Nephron (organoid): ENCODE data around the gene NAA16.

Experiments
- H3K27ac Mint-ChIP-seq, 3 experiments: 2 replicates each; pipeline ENCODE4 v1.8.0; 2020; ENCODE audit warnings: mixed read lengths in 3 of 3, mild to moderate bottlenecking in 2 of 3, moderate library complexity in 1 of 3
- H3K27me3 Mint-ChIP-seq: 2 replicates; pipeline ENCODE4 v1.8.0; 2021; ENCODE audit warnings: low read depth, mild to moderate bottlenecking, moderate library complexity, mixed read lengths
- H3K36me3 Mint-ChIP-seq: 2 replicates; pipeline ENCODE4 v1.8.0; 2020; ENCODE audit warnings: low read depth, mixed read lengths
- H3K4me1 Mint-ChIP-seq: 2 replicates; pipeline ENCODE4 v1.8.0; 2020; ENCODE audit warnings: mixed read lengths
- H3K4me3 Mint-ChIP-seq, 3 experiments: 2 replicates each; pipeline ENCODE4 v1.8.0; 2020; ENCODE audit warnings: mild to moderate bottlenecking in 3 of 3, mixed read lengths in 3 of 3, moderate library complexity in 2 of 3
- H3K9me3 Mint-ChIP-seq: 2 replicates; pipeline ENCODE4 v1.8.0; 2020; ENCODE audit warnings: mixed read lengths
- CTCF ChIP-seq, 3 experiments: fragments of 200-600 bp; sonication (generic); IDR thresholded peaks; one replicate each; pipeline ENCODE4 v1.5.0; 2021; ENCODE audit warnings: antibody characterized with exemption in 3 of 3; ENCODE audit not compliant: unreplicated experiment in 3 of 3

The NAA16 gene

DNA sequence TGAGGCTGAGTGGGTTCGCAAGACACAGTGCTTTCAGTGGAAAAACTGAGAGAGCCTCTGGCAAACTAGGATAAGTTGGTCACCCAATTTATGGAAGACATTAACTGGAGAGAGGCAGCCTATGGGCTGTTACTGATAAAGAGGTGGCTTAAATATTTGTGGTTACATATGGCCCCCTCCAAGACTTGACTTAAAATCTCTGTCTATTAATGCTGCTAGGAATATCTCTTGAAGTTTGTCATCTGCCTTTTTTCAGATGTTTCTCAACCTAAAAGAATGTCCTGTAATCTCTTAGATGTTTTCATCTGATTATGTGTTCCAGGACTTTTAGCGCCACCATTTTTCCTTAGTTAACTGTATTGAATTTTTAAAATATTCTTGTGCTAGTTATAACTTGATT, 54.6 kb downstream of the NAA16 start:
- no peak for TF ChIP-seq CTCF (IDR thresholded peaks at IDR 0.05; ENCODE audit: unreplicated experiment in 3 of 3)
- peaks cover 86% of the 10 kb centered on the region for H3K36me3 Mint-ChIP-seq
- no peak overlapping the region for H3K27ac Mint-ChIP-seq
- peaks cover 10% of the 10 kb centered on the region for H3K9me3 Mint-ChIP-seq
- H3K4me1 Mint-ChIP-seq: no peaks in the 10 kb centered on the region
- no peak overlapping the region for H3K4me3 Mint-ChIP-seq
- H3K27me3 Mint-ChIP-seq: no peaks in the 10 kb centered on the region

DNA sequence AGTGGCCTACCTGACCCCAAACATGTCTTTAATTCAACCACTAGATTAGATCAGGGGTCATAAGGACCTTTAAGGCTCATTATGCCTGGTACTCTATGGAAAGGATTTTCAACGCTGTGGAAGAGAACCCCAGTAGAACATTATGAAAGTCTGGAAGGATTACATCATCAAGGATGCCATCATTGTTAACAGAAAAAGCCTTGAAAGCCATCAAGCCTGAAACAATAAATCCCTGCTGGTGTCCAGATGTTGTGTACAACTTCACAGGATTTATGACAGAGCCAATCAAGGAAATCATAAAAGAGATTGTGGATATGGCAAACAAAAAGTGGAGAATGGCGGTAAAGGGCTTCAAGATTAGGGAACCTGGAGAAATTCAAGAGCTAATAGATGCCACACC, 59.7 kb downstream of the NAA16 start:
- H3K27ac Mint-ChIP-seq: no peak overlapping the region
- peaks cover 86% of the 10 kb centered on the region for H3K36me3 Mint-ChIP-seq
- no peaks in the 10 kb centered on the region for H3K27me3 Mint-ChIP-seq
- peaks cover 10% of the 10 kb centered on the region for H3K9me3 Mint-ChIP-seq
- no peak for TF ChIP-seq CTCF (IDR thresholded peaks at IDR 0.05; ENCODE audit: unreplicated experiment in 3 of 3)
- H3K4me1 Mint-ChIP-seq: no peaks in the 10 kb centered on the region
- H3K4me3 Mint-ChIP-seq: no peak overlapping the region

- no peaks in the 10 kb centered on the region for H3K27me3 Mint-ChIP-seq
- no peak overlapping the region for H3K4me3 Mint-ChIP-seq
- peaks cover 38% of the 10 kb centered on the region for H3K36me3 Mint-ChIP-seq
- H3K9me3 Mint-ChIP-seq: no peaks in the 10 kb centered on the region
- H3K27ac Mint-ChIP-seq: no peak overlapping the region
- H3K4me1 Mint-ChIP-seq: no peaks in the 10 kb centered on the region
- no peak for TF ChIP-seq CTCF (IDR thresholded peaks at IDR 0.05; ENCODE audit: unreplicated experiment in 3 of 3)
Observed at GRCh38 chr13:41377446-41377845, 66.4 kb downstream of the NAA16 start.

DNA sequence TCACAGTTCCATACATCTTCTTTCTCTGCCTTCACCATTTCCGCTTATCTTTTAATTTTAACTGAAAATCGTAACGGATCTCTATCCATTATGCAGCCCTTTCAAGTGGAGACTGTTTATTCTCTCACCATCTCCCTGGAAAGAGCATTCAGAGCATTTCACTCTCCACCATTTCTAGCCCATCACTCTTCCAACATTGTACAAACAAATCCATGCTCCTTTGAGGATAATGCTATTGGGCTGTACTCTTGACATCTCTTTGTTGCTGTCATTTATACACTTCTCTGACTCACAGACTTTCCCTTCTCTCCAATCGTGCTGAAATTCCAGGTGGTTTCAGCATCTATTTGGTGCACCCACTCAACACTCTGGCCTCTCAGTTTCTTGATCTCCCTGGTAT, 71.4 kb downstream of the NAA16 start:
- H3K27ac Mint-ChIP-seq: no peak overlapping the region
- no peak overlapping the region for H3K4me3 Mint-ChIP-seq
- no peaks in the 10 kb centered on the region for H3K36me3 Mint-ChIP-seq
- no peak for TF ChIP-seq CTCF (IDR thresholded peaks at IDR 0.05; ENCODE audit: unreplicated experiment in 3 of 3)
- H3K9me3 Mint-ChIP-seq: no peaks in the 10 kb centered on the region
- H3K27me3 Mint-ChIP-seq: no peaks in the 10 kb centered on the region
- no peaks in the 10 kb centered on the region for H3K4me1 Mint-ChIP-seq

DNA sequence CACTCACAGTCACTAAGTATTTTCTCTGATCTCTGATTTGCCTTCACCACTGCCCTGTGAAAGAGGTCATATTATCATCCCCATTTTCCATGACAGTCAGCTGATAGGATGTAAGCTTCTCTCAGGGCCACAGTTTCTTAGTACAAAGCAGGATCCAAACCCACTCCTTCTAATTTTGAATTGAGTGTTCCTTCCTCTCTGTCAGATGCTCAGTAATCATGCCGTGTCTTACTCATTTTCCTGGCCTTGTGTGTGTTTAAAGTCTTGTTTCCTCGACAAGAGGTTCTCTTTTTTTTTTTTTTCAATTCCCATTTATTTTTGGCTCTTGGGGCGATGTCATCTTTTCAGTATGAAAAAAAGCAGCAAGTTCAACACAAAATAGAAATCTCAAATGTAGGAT, 72.3 kb downstream of the NAA16 start:
- H3K4me3 Mint-ChIP-seq: no peak overlapping the region
- H3K36me3 Mint-ChIP-seq: no peaks in the 10 kb centered on the region
- no peak for TF ChIP-seq CTCF (IDR thresholded peaks at IDR 0.05; ENCODE audit: unreplicated experiment in 3 of 3)
- H3K4me1 Mint-ChIP-seq: no peaks in the 10 kb centered on the region
- H3K27ac Mint-ChIP-seq: no peak overlapping the region
- no peaks in the 10 kb centered on the region for H3K27me3 Mint-ChIP-seq
- H3K9me3 Mint-ChIP-seq: no peaks in the 10 kb centered on the region

DNA sequence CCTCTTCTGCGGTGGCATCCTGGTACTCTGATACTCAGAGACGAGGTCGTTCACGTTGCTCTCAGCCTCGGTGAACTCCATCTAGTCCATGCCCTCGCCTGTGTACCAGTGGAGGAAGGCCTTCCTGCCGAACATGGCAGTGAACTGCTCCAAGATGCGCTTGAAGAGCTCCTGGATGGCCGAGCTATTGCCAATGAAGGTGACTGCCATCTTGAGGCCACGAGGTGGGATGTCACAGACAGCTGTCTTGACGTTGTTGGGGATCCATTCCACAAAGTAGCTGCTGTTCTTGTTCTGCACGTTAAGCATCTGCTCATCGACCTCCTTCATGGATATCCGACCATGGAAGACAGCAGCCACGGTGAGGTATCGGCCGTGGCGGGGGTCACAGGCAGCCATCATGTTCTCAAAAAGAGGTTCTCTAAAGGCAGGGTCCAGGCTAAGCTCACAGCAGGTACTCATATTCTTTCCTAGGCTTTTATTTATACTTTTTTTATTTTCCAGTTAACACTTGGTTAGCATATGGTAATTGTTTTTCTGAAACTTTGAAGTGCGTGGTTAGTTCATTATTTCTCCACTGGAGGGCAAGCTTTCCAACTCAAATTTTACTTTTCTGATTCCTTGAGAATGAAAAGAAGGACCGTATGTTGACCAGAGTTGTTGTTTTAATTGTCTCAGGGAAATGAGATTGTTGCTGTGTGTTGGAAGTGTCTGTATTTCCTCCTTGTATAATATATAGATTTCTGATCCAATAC, 73.9 kb downstream of the NAA16 start:
- Mint-ChIP-seq H3K4me3 (no peak overlapping the region), H3K9me3 (no peaks in the 10 kb centered on the region), H3K27me3 (no peaks in the 10 kb centered on the region), H3K27ac (no peak overlapping the region), H3K36me3 (no peaks in the 10 kb centered on the region), H3K4me1 (no peaks in the 10 kb centered on the region)
- TF ChIP-seq CTCF (IDR thresholded peaks at IDR 0.05; ENCODE audit: unreplicated experiment in 3 of 3): peak; percentile 28 to 53 (median 45)
